ENCODE measurements around the gene CXADR.

GRCh38 chr21:17492415-17493168, 20.3 kb upstream of the CXADR start:
- TF ChIP-seq CTCF (IDR thresholded peaks at IDR 0.05), result no peak
- no peak for TF ChIP-seq POLR2A (IDR thresholded peaks at IDR 0.05)
